MG63 (cell line): ENCODE results near the gene FAM53B. TPM values are rescaled to one million over a fixed set of nuclear protein-coding genes. Genes with fewer than 3 reads are reported as not detected.

Source experiments
- DNase-seq: peaks from one replicate; pipeline ENCODE4 v3.0.0-alpha.2; 2020
- H3K27me3 ChIP-seq: fragments of 250-450 bp; sonication (Bioruptor Pico); 2 replicates; pipeline ENCODE4 v1.5.1; 2020; ENCODE audit warnings: mild to moderate bottlenecking, moderate library complexity
- H3K36me3 ChIP-seq: fragments of 250-450 bp; sonication (Bioruptor Pico); 2 replicates; pipeline ENCODE4 v1.5.1; 2020; ENCODE audit warnings: mild to moderate bottlenecking, moderate library complexity
- H3K4me3 ChIP-seq: fragments of 250-450 bp; sonication (Bioruptor Pico); 2 replicates; pipeline ENCODE4 v1.5.1; 2020; ENCODE audit warnings: mild to moderate bottlenecking, moderate library complexity
- H3K9me3 ChIP-seq: fragments of 250-450 bp; sonication (Bioruptor Pico); 2 replicates; pipeline ENCODE4 v1.5.1; 2020; ENCODE audit warnings: mild to moderate bottlenecking, moderate library complexity
- total RNA-seq: library from RNA; depleted of rRNA; stranded (reverse); fragments of >200 nt; shearing (Covaris generic); gene quantifications from 2 replicates; pipeline ENCODE4 v1.2.3, GENCODE V29; 2014; ENCODE audit warnings: low replicate concordance

The FAM53B gene
- total RNA-seq, 1 experiment from 2014 or later: 14.4 TPM

DNA sequence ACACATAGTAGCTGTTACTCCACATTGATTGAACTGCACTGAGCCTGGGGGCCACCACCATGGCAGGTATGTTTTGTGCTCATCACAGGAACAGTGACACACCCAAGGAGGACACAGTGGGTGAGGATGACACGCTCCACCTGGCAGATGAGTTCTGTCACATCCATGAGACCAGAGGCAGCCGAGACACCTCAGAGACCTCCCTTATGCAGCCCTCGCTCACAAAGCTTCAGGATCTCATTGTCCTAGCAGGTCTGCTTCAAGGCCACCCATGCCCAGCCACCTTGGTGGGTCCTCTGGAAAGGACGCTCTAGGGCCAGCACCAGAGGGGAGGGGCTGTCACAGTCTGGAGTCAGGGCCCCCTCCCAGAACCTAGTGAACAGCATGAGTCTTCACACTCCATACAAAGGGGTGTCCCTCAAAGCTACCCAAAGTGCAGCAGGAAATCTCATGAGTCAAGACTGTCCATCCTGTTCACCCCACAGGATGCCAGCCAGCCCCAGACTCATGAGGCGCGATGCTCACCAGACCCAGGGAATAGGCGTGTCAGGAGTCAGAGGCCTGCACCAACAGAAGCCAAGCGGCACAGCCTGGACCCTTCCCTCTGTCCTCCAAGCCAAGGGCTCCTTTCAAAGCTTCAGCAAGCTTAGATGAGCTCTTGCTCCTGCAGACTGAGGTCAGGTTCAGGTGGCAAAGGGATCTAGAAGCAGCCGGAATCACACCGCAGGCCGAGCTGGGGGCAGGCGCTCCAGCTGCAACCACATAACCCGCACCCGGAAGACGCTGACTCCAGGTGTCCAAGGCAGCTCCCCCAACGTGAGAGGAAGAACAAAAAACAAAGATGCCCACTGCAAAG, 9.6 kb downstream of the FAM53B start:
- Histone ChIP-seq H3K4me3 (no peak overlapping the region), H3K27me3 (no peaks in the 10 kb centered on the region)

GRCh38 chr10:124733571-124734245, 10.5 kb downstream of the FAM53B start:
- no peak for DNase-seq

More for the DNA sequence above, 9.6 kb downstream of the FAM53B start:
- Histone ChIP-seq H3K36me3 (peaks cover 15% of the 10 kb centered on the region), H3K9me3 (no peaks in the 10 kb centered on the region)
- DNase-seq: no peak

GRCh38 chr10:124732931-124733570, 11.1 kb downstream of the FAM53B start:
- no peak for DNase-seq
- no peaks in the 10 kb centered on the region for H3K27me3 ChIP-seq
- H3K4me3 ChIP-seq: no peak overlapping the region
- peaks cover 15% of the 10 kb centered on the region for H3K36me3 ChIP-seq
- H3K9me3 ChIP-seq: no peaks in the 10 kb centered on the region

More at GRCh38 chr10:124733571-124734245, 10.5 kb downstream of the FAM53B start:
- no peak overlapping the region for H3K4me3 ChIP-seq
- peaks cover 15% of the 10 kb centered on the region for H3K36me3 ChIP-seq
- H3K9me3 ChIP-seq: no peaks in the 10 kb centered on the region
- H3K27me3 ChIP-seq: no peaks in the 10 kb centered on the region

DNA sequence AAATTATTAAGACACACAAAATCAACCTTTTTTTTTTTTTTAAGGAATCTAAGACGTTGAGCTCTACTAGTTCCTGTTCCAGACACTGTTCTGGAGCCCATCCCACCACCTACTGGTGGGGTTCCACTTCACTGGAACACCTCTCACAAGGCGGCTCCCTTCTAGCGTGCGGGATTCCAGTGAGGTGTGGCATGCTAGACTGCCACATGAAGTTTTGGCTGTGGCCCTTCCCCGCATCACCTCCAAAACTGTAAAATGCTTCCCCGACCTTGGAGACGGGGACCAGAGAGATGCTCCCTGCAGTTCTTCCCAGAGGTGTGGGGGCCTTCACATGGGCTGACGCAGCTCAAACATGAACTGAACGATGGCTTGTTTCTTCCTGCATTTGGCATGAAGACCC, 12.6 kb downstream of the FAM53B start:
- H3K9me3 ChIP-seq: no peaks in the 10 kb centered on the region
- DNase-seq: no peak
- H3K36me3 ChIP-seq: peaks cover 15% of the 10 kb centered on the region
- no peaks in the 10 kb centered on the region for H3K27me3 ChIP-seq
- no peak overlapping the region for H3K4me3 ChIP-seq

- Histone ChIP-seq H3K36me3 (peaks cover 15% of the 10 kb centered on the region), H3K9me3 (no peaks in the 10 kb centered on the region), H3K27me3 (no peaks in the 10 kb centered on the region), H3K4me3 (no peak overlapping the region)
- no peak for DNase-seq
Observed at GRCh38 chr10:124730790-124731189, 13.4 kb downstream of the FAM53B start.

DNA sequence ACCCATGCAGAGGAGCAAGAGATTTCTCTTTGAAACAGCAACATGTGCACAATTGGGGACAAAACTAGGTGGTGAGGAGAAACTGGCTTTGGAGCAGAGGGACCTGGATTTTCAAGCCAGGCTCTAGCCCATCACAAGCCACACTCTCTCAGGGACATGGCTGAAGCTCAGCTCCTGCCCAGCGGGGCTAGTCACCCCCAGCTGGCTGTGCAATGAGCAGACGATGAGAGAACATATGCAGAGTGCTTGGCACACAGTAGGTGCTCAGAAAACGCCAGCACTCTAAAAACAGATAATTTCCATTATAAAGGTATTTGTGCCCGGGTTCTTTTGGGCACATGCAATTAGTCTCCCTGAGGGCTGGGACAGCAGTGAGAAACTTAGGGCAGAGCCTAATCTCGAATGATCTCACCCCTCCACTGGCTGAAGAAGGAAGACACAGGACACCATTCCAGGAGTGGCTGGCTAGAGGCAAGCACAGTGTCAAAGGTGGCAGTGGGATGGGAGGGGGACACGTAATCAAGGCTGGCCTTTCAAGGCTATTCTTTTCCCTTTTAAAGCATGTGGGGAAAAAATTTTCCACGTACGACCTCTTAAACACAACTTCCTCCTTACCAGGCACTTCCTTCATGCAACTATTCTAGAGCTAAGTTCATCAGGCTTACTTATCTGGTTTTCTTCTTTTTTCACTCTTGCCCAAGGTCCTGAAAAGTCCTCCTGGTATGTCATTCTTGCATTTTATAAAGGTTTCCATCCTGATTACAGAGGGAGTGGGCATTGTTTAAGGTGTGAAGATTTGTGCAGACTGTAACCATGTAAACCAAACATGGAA, 15.1 kb downstream of the FAM53B start:
- no peaks in the 10 kb centered on the region for H3K27me3 ChIP-seq
- DNase-seq: no peak
- peaks cover 4% of the 10 kb centered on the region for H3K36me3 ChIP-seq
- H3K9me3 ChIP-seq: no peaks in the 10 kb centered on the region
- no peak overlapping the region for H3K4me3 ChIP-seq

DNA sequence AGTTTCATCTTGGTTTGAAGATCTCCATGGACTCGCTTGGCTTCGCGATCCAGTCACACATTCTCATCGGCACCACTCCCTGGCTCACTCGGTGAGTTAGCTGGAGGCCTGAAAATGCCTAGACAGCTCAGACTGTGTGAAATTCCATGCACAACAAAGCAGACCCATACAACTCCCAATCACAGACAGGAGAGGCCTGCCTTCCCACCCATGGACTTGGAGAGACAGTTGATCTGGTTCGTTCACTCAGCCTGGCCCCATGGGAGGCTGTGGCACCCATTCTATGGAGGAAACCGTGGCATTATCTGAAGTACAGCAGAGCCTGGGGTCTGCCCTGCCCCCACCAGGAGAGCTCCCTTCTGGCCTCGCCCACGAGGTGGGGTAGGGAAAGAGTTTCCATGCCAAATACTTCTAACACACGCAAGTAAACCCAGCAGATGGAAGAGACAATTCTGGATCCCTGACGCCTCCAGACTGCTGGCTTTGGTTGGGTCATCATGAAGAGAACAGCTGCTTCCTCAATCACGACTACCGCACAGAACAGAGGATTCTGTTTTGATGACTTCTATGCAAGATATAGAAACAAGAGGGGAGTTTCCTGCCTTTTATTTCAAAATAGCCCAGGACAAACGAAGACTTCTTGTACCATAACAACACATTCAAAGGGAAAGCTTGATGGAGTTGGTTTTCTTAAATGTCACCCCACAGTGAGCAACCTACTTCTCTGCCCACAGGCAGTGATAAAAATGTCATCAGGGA, 15.9 kb downstream of the FAM53B start:
- no peaks in the 10 kb centered on the region for H3K27me3 ChIP-seq
- H3K9me3 ChIP-seq: no peaks in the 10 kb centered on the region
- DNase-seq: no peak
- no peak overlapping the region for H3K4me3 ChIP-seq
- H3K36me3 ChIP-seq: peaks cover 4% of the 10 kb centered on the region

- DNase-seq: no peak
- Histone ChIP-seq H3K36me3 (peaks cover 3% of the 10 kb centered on the region), H3K27me3 (no peaks in the 10 kb centered on the region), H3K4me3 (no peak overlapping the region), H3K9me3 (no peaks in the 10 kb centered on the region)
Observed at GRCh38 chr10:124727361-124727960, 16.7 kb downstream of the FAM53B start.

DNA sequence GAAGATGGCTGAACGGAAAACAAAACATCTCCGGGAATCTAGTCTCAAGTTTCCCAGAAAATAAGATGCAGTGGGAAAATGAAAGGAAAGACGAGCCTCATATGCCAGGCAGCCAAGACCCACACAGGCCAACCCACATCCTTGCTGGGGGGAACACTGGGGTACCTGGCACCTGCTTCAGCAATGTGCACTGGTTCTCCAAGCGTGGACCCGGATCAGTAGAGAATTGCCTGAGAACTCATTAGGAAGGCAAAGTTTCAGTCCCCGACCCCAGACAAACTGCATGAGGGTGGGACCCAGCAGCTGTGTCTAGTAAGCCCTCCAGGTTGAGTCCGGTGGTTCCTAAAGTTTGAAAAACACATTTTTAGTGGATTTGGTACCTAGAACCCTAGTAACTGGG, 18.4 kb downstream of the FAM53B start:
- DNase-seq: no peak
- H3K4me3 ChIP-seq: no peak overlapping the region
- no peaks in the 10 kb centered on the region for H3K27me3 ChIP-seq
- no peaks in the 10 kb centered on the region for H3K9me3 ChIP-seq
- no peaks in the 10 kb centered on the region; the same call in 1 of the 2 replicates for H3K36me3 ChIP-seq

DNA sequence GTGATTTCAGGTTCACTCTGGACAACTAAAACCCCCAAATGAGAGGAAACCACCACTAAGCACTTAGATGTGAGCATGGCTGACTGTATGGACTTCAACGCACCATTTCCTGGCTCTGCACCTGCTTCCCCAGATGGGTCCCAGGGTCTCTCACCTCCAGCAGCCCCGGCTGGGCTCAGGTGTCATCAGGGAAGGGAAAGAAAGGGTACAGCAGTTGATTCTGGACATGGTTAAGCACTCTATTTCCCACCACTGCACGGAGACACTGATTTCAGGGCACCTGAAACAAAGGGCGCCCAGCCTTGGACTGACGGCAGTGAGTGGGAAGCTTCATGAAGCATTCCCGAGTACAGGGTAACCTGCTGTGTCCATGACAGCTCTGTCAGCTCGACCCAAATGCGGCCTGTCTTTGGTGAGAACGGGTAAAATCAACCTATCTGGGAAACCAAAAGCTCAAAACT, 19.0 kb downstream of the FAM53B start:
- no peaks in the 10 kb centered on the region for H3K27me3 ChIP-seq
- H3K36me3 ChIP-seq: no peaks in the 10 kb centered on the region; the same call in 1 of the 2 replicates
- no peaks in the 10 kb centered on the region for H3K9me3 ChIP-seq
- H3K4me3 ChIP-seq: no peak overlapping the region
- DNase-seq: no peak

- Histone ChIP-seq H3K36me3 (no peaks in the 10 kb centered on the region; the same call in 1 of the 2 replicates), H3K4me3 (no peak overlapping the region), H3K27me3 (no peaks in the 10 kb centered on the region), H3K9me3 (no peaks in the 10 kb centered on the region)
- DNase-seq: no peak
Observed at GRCh38 chr10:124724279-124725027, 19.7 kb downstream of the FAM53B start.

DNA sequence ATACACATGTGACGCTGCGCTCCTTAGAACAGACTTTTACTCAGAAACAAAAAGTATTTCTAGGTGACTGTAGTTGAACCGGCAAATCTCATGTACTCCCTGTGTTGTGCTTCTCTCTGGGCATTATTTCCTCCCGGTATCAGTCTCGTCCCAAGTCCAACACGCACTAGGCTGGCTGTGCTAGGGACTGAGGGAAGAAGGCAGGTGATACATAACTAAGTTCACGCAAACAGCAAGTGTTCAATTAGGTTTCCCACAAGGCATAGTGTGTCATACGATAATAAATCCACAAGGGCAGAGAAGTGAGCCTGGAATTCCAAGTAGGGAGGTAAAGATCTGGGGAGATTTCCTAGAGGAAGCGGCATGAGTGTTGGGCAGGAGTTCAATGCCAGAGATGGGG, 20.4 kb downstream of the FAM53B start:
- Histone ChIP-seq H3K27me3 (no peaks in the 10 kb centered on the region), H3K4me3 (no peak overlapping the region), H3K36me3 (no peaks in the 10 kb centered on the region; the same call in 1 of the 2 replicates), H3K9me3 (no peaks in the 10 kb centered on the region)
- no peak for DNase-seq

DNA sequence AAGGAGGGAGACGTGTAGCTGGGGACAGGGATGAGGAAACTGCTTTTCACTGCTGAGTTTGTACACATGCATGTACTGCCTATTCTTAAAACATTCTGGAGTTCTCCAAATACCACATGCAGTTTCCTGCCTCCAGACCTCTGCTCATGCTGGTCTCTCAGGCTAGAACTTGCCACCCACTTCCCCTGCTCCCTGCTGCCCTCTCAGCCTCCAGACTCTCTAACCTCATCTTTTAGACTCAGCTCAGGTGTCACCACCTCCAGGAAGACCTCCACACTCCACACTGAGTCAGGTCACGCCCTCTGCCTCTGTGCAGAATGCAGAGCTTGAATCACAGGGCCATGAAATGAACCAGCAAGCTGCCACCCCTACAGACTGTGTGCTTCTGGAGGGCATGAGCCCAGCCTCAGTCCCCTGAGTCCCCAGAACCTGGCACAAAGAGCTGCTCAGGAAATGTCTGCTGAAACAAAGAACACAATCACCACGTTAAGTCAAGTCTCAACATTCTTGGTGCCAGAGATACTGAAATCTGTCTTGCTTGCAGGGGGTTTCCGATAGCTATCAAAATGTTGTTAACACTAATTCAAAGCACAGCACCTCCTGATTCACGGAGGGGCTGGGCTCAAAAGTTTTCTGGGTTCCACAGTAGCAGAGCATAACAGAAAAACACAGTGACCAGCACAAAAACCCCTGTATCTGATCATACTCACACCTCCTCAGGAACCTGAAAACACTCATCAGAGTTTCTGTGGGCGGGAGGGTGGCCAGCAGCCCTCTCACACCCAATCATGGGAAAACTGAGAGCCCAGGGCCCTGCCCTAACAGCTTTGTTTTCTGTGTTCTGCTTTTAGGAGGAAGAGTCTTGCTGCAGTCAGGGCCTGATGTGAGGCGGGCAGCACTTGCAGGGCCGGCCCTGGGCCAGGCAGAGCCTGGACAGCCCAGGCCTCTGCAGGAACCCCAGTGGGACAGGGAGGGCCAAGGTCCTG, 21.1 kb downstream of the FAM53B start:
- H3K4me3 ChIP-seq: no peak overlapping the region

More for the DNA sequence above, 21.1 kb downstream of the FAM53B start:
- no peak for DNase-seq
- H3K9me3 ChIP-seq: no peaks in the 10 kb centered on the region
- H3K27me3 ChIP-seq: no peaks in the 10 kb centered on the region
- H3K36me3 ChIP-seq: no peaks in the 10 kb centered on the region; the same call in 1 of the 2 replicates
